NCI-H345 (cell line): ENCODE measurements around the gene GPR18.
"Not testable (repeated sequence)": the region's sequence is repeated elsewhere in the genome, so short reads cannot be mapped to it uniquely, and the experiment has no call there.

Experiments
- DNase-seq: peaks from one replicate; lab custom pipeline; 2025; lab: John Stamatoyannopoulos, UW

GPR18 gene

GRCh38 chr13:99266827-99267226 is 8.6 kb upstream of the GPR18 start:
- no peak for DNase-seq

- DNase-seq, result peak; percentile 21
Observed at GRCh38 chr13:99265821-99266426, 7.7 kb upstream of the GPR18 start.

GRCh38 chr13:99265162-99265800 is 7.1 kb upstream of the GPR18 start:
- no peak for DNase-seq

- DNase-seq, result no peak
Observed at GRCh38 chr13:99264051-99264450, 5.9 kb upstream of the GPR18 start.

GRCh38 chr13:99263126-99263785 is 5.1 kb upstream of the GPR18 start:
- DNase-seq, result no peak

GRCh38 chr13:99261059-99261458 is 2.9 kb upstream of the GPR18 start:
- no peak for DNase-seq

GRCh38 chr13:99260216-99260615 is 2.0 kb upstream of the GPR18 start:
- no peak for DNase-seq

- no peak for DNase-seq
Observed at GRCh38 chr13:99258946-99259345, 767 bp upstream of the GPR18 start.

- no peak for DNase-seq
Observed at GRCh38 chr13:99257291-99257690, 888 bp downstream of the GPR18 start.

GRCh38 chr13:99256709-99257108 is 1.5 kb downstream of the GPR18 start:
- no peak for DNase-seq

GRCh38 chr13:99256283-99256682 is 1.9 kb downstream of the GPR18 start:
- DNase-seq, result no peak

GRCh38 chr13:99255271-99255670 is 2.9 kb downstream of the GPR18 start:
- no peak for DNase-seq

GRCh38 chr13:99254830-99255229 is 3.3 kb downstream of the GPR18 start:
- no peak for DNase-seq

- DNase-seq, result no peak
Observed at GRCh38 chr13:99251921-99252320, 6.3 kb downstream of the GPR18 start.

GRCh38 chr13:99250982-99251825 is 7.0 kb downstream of the GPR18 start:
- no peak for DNase-seq

- not testable (repeated sequence) for DNase-seq
Observed at GRCh38 chr13:99249606-99250005, 8.6 kb downstream of the GPR18 start.

- not testable (repeated sequence) for DNase-seq
Observed at GRCh38 chr13:99249178-99249577, 9.0 kb downstream of the GPR18 start.

GRCh38 chr13:99246100-99246499 is 12.1 kb downstream of the GPR18 start:
- DNase-seq, result no peak

- no peak for DNase-seq
Observed at GRCh38 chr13:99237981-99238662, 20.1 kb downstream of the GPR18 start.

GRCh38 chr13:99231721-99232120 is 26.5 kb downstream of the GPR18 start:
- no peak for DNase-seq

GRCh38 chr13:99230991-99231390 is 27.2 kb downstream of the GPR18 start:
- DNase-seq, result no peak

GRCh38 chr13:99230588-99230987 is 27.6 kb downstream of the GPR18 start:
- not testable (repeated sequence) for DNase-seq
